Neural cell (in vitro differentiated cells): ENCODE measurements around the gene COL4A2. TPM values are rescaled to one million over a fixed set of nuclear protein-coding genes. Genes with fewer than 3 reads are reported as not detected.

Experiments
- H2AFZ ChIP-seq: fragments of 200-600, 300-800 bp; sonication (generic), shearing (Covaris generic); 2 replicates; pipeline ENCODE4 v1.6.0; 2014; ENCODE audit warnings: low read depth, mild to moderate bottlenecking, antibody characterized with exemption, low read length, moderate library complexity
- H3F3A ChIP-seq: fragments of 200-600 bp; shearing (Covaris generic); 2 replicates; pipeline ENCODE4 v1.6.1; 2016; ENCODE audit warnings: mild to moderate bottlenecking, moderate library complexity, mixed read lengths, antibody characterized with exemption, low read length; ENCODE audit not compliant: insufficient read depth, poor library complexity, severe bottlenecking
- H3K27ac ChIP-seq: fragments of 200-600, 300-800 bp; sonication (generic), shearing (Covaris generic); 2 replicates; pipeline ENCODE4 v1.5.1; 2014; ENCODE audit warnings: mild to moderate bottlenecking, low read length, moderate library complexity
- H3K27me3 ChIP-seq: fragments of 300-800, 200-600 bp; sonication (generic), shearing (Covaris generic); 2 replicates; pipeline ENCODE4 v1.6.0; 2014; ENCODE audit warnings: mild to moderate bottlenecking, low read depth, low read length, moderate library complexity; ENCODE audit not compliant: insufficient read depth
- H3K36me3 ChIP-seq: fragments of 300-800, 200-600 bp; sonication (generic), shearing (Covaris generic); 2 replicates; pipeline ENCODE4 v1.5.1; 2014; ENCODE audit warnings: mild to moderate bottlenecking, antibody characterized with exemption, low read length, moderate library complexity; ENCODE audit not compliant: insufficient read depth
- H3K4me2 ChIP-seq: fragments of 300-800, 200-600 bp; sonication (generic), shearing (Covaris generic); 2 replicates; pipeline ENCODE4 v1.6.0; 2014; ENCODE audit warnings: mild to moderate bottlenecking, low read length
- H3K4me3 ChIP-seq: fragments of 300-800, 200-600 bp; sonication (generic), shearing (Covaris generic); 2 replicates; pipeline ENCODE4 v1.5.1; 2014; ENCODE audit warnings: mild to moderate bottlenecking, low read length, moderate library complexity
- H3K79me2 ChIP-seq: fragments of 200-600 bp; shearing (Covaris generic); replicated peaks from 2 replicates; pipeline ENCODE4 v1.6.0; 2014; ENCODE audit warnings: mild to moderate bottlenecking, low read length, moderate library complexity; ENCODE audit not compliant: insufficient read depth
- H3K9ac ChIP-seq: fragments of 300-800, 200-600 bp; sonication (generic), shearing (Covaris generic); 2 replicates; pipeline ENCODE4 v1.6.1; 2016; ENCODE audit warnings: mild to moderate bottlenecking, low read length, mixed read lengths
- H3K9me2 ChIP-seq: fragments of 200-600 bp; shearing (Covaris generic); 2 replicates; pipeline ENCODE4 v1.6.1; 2016; ENCODE audit warnings: mild to moderate bottlenecking, low read length, mixed read lengths; ENCODE audit not compliant: insufficient read depth
- H3K9me3 ChIP-seq: fragments of 200-600, 300-800 bp; sonication (generic), shearing (Covaris generic); 2 replicates; pipeline ENCODE4 v1.6.1; 2016; ENCODE audit warnings: mild to moderate bottlenecking, mixed run types, low read length, moderate library complexity, mixed read lengths
- H4K20me1 ChIP-seq: fragments of 200-600 bp; shearing (Covaris generic); 2 replicates; pipeline ENCODE4 v1.6.1; 2016; ENCODE audit warnings: mild to moderate bottlenecking, mixed run types; ENCODE audit not compliant: insufficient read depth
- CTCF ChIP-seq: fragments of 450-650 bp; IDR thresholded peaks from 2 replicates; pipeline ENCODE4 v1.5.1; 2014; ENCODE audit warnings: antibody characterized with exemption, mild to moderate bottlenecking, moderate library complexity; ENCODE audit not compliant: poor library complexity, severe bottlenecking
- EP300 ChIP-seq: fragments of 450-650 bp; conservative IDR thresholded peaks from 2 replicates; pipeline ENCODE4 v1.6.1; 2014; ENCODE audit warnings: antibody characterized with exemption, mild to moderate bottlenecking, moderate library complexity; ENCODE audit not compliant: poor library complexity, severe bottlenecking
- EZH2 ChIP-seq: fragments of 200-600, 300-800 bp; shearing (Covaris generic), sonication (generic); IDR thresholded peaks from 2 replicates; pipeline ENCODE4 v1.6.1; 2014; ENCODE audit warnings: antibody characterized with exemption, low read length, borderline replicate concordance, mild to moderate bottlenecking; ENCODE audit not compliant: insufficient read depth, poor library complexity, severe bottlenecking
- MXI1 ChIP-seq: fragments of 450-650 bp; conservative IDR thresholded peaks from 2 replicates; pipeline ENCODE4 v1.6.1; 2014; ENCODE audit warnings: antibody characterized with exemption, mild to moderate bottlenecking; ENCODE audit not compliant: poor library complexity, severe bottlenecking
- POLR2AphosphoS5 ChIP-seq: IDR thresholded peaks from 2 replicates; pipeline ENCODE4 v1.6.1; 2012
- RAD21 ChIP-seq: fragments of 450-650 bp; conservative IDR thresholded peaks from 2 replicates; pipeline ENCODE4 v1.6.1; 2014; ENCODE audit warnings: antibody characterized with exemption, mild to moderate bottlenecking, moderate library complexity
- SMC3 ChIP-seq: fragments of 450-650 bp; conservative IDR thresholded peaks from 2 replicates; pipeline ENCODE4 v1.6.1; 2014; ENCODE audit warnings: antibody characterized with exemption, mild to moderate bottlenecking, moderate library complexity; ENCODE audit not compliant: poor library complexity
- TAF1 ChIP-seq: IDR thresholded peaks from 2 replicates; pipeline ENCODE4 v1.6.1; 2012; ENCODE audit warnings: low read depth
- polyA plus RNA-seq: library from polyadenylated mRNA; depleted of rRNA; stranded (reverse); fragments of >200 nt; gene quantifications from 2 replicates; pipeline ENCODE4 v1.2.3, GENCODE V29; 2014
- TF ChIP-seq, protein P1 (sequence below): IDR thresholded peaks from 2 replicates; pipeline ENCODE4 v1.6.1; 2012; ENCODE audit warnings: borderline replicate concordance

Gene COL4A2
- polyA plus RNA-seq, 1 donor from 2014 or later: 30.8 TPM

GRCh38 chr13:110407531-110407930 lies 100.4 kb downstream of the COL4A2 start:
- Histone ChIP-seq H3K9ac (no peak overlapping the region), H3K27ac (no peak overlapping the region), H3K9me2 (no peaks in the 10 kb centered on the region), H3K79me2 (no peaks in the 10 kb centered on the region), H3K9me3 (no peaks in the 10 kb centered on the region), H3K27me3 (no peaks in the 10 kb centered on the region), H3K36me3 (no peaks in the 10 kb centered on the region), H3K4me2 (no peak overlapping the region), H4K20me1 (no peaks in the 10 kb centered on the region), H3F3A (no peaks in the 10 kb centered on the region), H2AFZ (no peak overlapping the region), H3K4me3 (no peak overlapping the region)
- TF ChIP-seq, protein P1, sequence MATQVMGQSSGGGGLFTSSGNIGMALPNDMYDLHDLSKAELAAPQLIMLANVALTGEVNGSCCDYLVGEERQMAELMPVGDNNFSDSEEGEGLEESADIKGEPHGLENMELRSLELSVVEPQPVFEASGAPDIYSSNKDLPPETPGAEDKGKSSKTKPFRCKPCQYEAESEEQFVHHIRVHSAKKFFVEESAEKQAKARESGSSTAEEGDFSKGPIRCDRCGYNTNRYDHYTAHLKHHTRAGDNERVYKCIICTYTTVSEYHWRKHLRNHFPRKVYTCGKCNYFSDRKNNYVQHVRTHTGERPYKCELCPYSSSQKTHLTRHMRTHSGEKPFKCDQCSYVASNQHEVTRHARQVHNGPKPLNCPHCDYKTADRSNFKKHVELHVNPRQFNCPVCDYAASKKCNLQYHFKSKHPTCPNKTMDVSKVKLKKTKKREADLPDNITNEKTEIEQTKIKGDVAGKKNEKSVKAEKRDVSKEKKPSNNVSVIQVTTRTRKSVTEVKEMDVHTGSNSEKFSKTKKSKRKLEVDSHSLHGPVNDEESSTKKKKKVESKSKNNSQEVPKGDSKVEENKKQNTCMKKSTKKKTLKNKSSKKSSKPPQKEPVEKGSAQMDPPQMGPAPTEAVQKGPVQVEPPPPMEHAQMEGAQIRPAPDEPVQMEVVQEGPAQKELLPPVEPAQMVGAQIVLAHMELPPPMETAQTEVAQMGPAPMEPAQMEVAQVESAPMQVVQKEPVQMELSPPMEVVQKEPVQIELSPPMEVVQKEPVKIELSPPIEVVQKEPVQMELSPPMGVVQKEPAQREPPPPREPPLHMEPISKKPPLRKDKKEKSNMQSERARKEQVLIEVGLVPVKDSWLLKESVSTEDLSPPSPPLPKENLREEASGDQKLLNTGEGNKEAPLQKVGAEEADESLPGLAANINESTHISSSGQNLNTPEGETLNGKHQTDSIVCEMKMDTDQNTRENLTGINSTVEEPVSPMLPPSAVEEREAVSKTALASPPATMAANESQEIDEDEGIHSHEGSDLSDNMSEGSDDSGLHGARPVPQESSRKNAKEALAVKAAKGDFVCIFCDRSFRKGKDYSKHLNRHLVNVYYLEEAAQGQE: no peak
- TF ChIP-seq RAD21: no peak
- no peak for TF ChIP-seq POLR2AphosphoS5
- TF ChIP-seq EP300: no peak
- TF ChIP-seq EZH2: no peak
- no peak for TF ChIP-seq MXI1
- TF ChIP-seq CTCF: no peak
- no peak for TF ChIP-seq TAF1

DNA sequence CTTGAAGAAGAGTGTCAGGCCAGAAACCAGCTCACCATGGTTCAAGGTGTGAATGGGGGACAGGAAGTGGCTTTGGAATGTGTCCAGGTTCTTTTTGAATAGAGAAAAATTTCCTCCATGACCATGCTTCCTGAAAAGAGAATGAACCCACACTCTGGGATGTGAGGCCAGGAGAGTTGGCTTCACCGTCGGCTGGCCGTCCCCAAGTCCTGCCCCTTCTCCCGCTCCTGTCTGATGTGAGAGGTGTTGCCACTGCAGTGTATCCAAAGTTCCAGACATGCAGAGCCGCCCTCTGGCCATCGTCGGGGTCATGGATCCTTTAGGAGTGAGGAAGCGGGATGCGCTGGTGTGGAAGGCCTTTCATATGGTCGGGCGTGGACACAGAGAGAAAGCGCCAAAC lies 101.2 kb downstream of the COL4A2 start:
- Histone ChIP-seq H3F3A (no peaks in the 10 kb centered on the region), H3K27me3 (no peaks in the 10 kb centered on the region), H3K36me3 (no peaks in the 10 kb centered on the region), H3K9me2 (no peaks in the 10 kb centered on the region), H3K79me2 (no peaks in the 10 kb centered on the region), H3K4me2 (no peak overlapping the region), H4K20me1 (no peaks in the 10 kb centered on the region), H2AFZ (no peak overlapping the region), H3K9ac (no peak overlapping the region), H3K9me3 (no peaks in the 10 kb centered on the region), H3K27ac (no peak overlapping the region), H3K4me3 (no peak overlapping the region)
- TF ChIP-seq MXI1 (no peak), RAD21 (no peak), EZH2 (no peak), POLR2AphosphoS5 (no peak), CTCF (no peak), TAF1 (no peak), EP300 (no peak), SMC3 (no peak)
- TF ChIP-seq, protein P1: no peak
